ENCODE measurements around the gene TPK1.

DNA sequence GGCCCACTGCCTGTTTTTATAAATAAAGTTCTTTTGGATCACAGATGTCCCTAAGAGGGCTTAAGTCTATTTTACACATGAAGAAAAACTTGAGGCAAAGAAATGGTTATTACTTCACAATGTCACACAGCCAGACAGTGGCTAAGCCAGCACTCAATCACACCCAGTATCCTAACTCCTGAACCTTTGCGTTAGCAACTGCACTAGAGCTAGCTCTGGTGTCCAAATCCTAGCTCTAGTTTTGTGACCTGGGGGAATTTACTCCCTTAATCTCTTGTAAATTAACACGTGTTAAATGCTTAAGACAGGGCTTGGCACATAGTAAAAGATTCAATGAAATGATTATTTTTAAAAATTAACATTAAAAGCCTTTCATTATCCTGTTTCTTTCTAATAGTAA lies 49.0 kb upstream of the TPK1 start:
- TF ChIP-seq CTCF (IDR thresholded peaks at IDR 0.05) (no peak), RAD21 (conservative IDR thresholded peaks at IDR 0.05 in 1 of 2, IDR thresholded peaks at IDR 0.05 in 1 of 2) (no peak), RCOR1 (IDR thresholded peaks at IDR 0.05; ENCODE audit: low read depth, low read length) (no peak), KDM1A (IDR thresholded peaks at IDR 0.05; ENCODE audit: low read depth) (no peak)
